Stimulated activated CD4-positive, alpha-beta T cell treated with anti-CD3 and anti-CD28 coated beads, TNF-alpha, amount 100 ng/mL, for 24 hours (primary cell): Measurements from ENCODE around the gene MUTYH.
"Not testable (repeated sequence)": the region's sequence is repeated elsewhere in the genome, so short reads cannot be mapped to it uniquely, and the experiment has no call there.

Source experiments
- DNase-seq, 3 experiments: peaks; one replicate each; pipeline ENCODE4 v3.0.0-alpha.2; 2020; ENCODE audit warnings: low read depth in 3 of 3

The MUTYH gene

DNA sequence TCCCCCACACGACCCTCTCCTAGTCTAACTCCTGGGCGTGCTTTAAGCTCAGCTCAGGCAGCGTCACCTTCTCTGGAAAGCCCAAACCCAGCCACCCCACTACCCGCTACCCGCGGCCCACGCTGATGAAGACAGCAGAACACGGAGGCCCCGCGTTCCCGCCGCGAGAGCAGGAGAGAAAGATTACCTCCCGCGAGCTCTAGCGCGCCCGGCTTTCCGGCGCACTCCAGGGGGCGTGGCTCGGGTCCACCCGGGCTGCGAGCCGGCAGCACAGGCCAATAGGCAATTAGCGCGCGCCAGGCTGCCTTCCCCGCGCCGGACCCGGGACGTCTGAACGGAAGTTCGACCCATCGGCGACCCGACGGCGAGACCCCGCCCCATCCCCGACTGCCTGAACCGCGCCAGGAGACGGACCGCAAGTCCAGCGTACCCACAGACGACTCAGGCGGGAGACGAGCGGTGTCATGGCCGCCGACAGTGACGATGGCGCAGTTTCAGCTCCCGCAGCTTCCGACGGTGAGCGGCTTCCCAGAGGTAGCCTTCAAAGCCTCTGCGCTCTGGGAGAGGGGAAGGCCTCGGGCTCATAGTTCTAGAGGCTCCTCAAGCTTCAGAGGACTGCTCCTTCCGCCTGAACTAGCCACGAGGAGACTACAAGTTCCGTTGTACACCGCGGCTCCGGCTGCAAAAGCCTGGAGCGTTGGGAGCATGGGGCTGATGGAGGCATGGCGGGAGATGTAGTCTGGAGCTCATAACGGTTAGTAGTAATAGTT is at the start of gene MUTYH, which contains the start of gene TOE1:
MUTYH (minus strand) TSS at position 652 of the 770 bp plus-strand sequence. CDS start 5,935 bp downstream, outside the sequence.
TOE1 (plus strand) TSS at position 382 of the 770 bp plus-strand sequence; CDS start at position 465, 83 bp downstream.
- peak; percentile 85 to 99 (median 92) for DNase-seq

DNA sequence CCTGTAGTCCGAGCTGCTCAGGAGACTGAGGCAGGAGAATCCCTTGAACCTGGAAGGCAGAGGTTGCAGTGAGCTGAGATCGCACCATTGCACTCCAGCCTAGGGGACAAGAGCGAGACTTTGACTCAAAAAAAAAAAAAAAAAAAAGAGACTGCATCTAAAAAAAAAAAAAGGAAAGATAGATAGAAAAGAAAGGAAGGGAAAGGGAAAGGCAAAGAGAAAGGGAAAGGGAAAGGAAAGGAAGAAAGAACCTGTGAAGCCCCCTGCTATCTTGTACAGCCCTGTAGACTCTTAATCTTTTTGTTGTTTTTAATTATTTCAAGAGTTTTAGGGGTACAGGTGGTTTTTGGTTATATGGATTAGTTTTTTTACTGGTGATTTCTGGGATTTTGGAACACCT is 46.0 kb upstream of the MUTYH start:
- no peak for DNase-seq

DNA sequence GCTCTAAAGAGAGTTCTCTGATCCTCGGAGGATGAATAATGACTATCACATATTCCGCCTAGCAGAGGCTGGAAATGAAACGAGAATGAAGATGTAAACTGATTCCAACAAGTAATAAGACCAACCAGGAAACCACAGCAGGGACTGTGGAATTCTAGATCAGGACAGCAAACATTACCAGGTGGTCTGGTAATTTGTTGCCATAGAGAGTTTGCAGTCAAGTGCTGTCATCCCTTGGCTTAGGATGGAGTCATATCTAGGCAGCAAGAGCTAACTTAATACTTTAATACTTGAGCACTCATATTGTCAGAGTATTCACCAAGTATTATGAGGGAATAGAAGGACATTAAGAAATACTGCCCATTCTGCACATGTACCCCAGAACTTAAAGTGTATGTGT is 45.1 kb upstream of the MUTYH start:
- DNase-seq = no peak

DNA sequence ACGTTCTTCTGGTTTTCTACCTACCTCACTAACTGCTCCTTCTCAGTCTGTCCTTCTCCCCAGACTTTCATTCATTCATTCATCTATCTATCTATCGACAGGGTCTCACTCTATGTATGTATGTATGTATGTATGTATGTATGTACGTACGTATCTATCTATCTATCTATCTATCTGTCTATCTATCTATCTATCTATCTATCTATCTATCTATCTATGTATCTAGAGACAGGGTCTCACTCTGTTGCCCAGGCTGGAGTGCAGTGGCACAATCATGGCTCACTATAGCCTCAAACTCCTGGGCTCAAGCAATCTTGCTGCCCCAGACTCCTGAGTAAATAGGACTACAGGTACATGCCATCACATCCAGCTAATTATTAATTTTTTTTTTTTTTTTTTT is 44.0 kb upstream of the MUTYH start:
- not testable (repeated sequence) for DNase-seq

DNA sequence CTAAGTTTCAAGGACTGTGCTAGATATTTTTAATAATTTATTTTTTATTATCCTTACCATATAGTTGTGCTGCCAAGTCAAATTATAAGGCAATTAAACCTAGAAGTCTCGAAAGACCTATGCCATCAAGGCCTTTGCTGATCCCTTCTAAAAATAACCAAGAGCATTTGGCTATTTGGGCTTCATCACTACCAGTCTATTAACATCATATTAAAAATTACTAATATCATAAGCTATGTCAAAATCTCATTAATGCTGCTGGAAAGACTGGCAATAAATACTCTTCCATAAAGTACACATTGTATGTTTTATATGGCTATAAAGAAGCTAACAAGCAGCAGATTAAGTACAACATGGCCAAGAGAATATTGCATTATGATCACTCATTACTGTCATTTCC is 43.0 kb upstream of the MUTYH start:
- no peak for DNase-seq

DNA sequence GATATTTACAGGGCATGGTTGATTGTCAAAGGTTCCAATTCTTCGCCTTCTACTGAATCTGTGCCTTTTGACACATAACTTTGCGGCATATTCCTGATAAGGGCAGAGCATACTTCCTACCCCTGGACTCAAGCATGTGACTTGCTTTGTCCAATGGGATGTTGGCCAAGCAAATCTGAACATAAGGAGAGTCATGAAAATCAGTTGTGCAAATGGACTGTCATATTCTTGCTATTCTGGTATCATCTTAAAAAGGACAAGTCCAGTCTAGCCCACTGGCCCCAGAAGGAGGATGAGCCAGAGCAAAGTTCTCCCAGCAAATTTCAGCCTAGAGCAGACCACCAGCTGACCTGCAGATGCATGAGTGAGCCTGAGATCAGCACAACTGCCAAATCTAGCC is 41.0 kb upstream of the MUTYH start:
- DNase-seq = no peak

DNA sequence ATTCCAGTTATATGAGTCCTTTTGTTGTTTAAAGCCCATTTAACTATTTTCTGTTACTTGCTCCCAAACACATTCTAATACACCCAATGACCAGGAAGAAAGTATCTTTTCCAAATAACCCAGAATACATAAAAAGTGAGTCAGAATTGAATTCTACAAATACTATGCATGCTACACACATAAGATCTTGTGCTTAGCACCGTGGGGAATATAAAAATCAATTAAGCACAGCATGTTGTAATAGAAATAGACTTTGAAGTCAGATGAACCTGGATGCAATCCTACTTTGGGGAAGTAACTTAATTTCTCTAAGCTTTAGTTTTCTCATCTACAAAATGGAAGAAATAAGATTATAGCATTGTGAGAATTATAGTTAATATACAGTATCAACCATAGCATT is 40.5 kb upstream of the MUTYH start:
- no peak for DNase-seq

GRCh38 chr1:45380125-45380524 is 39.9 kb upstream of the MUTYH start:
- DNase-seq = no peak

- DNase-seq = no peak
These were observed 39.3 kb upstream of the MUTYH start for GRCh38 chr1:45379524-45379923.

GRCh38 chr1:45378184-45378583 is 37.9 kb upstream of the MUTYH start:
- DNase-seq = no peak

- DNase-seq = no peak
These were observed 35.2 kb upstream of the MUTYH start for GRCh38 chr1:45375104-45376090.

DNA sequence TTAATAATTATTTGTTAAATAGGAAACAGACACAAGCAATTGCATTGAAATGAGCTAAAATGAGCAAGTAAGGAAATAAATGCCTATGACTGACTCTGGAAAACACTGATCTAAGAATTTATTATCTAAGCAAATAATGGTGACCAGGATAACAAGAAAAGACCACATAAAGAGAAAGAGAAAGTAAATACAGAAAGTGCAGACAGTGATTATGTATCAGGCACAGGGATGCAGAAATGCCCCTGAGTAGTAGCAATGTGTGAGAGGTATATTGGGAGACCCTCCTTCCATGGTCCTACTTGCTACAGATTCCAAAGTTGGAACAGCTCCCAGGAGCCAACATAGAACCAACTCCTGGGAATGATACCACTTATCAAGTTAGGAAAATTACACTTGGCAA is 33.3 kb upstream of the MUTYH start:
- DNase-seq = no peak

- no peak for DNase-seq
These were observed 30.3 kb upstream of the MUTYH start for GRCh38 chr1:45370575-45370974.

DNA sequence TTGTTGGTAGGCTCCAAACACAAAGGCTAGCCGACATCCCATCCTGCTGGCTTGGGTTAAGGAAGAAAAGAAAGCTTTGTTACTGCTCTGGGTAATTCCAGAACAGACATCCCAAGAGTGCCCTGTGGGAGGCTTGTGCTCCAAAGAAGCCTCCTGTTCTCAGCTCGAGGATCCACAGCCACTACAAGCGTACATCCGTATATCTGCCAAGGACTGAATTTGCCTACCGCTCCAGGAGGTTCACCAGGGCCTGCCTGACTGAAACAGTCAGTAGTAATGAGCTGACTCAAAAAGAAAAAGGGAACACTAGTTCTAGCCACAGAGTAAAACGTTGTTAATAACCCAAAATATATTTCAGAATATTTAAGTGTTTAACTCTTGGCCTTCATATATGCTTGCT is 24.8 kb upstream of the MUTYH start:
- DNase-seq = no peak

GRCh38 chr1:45364294-45364693 is 24.1 kb upstream of the MUTYH start:
- no peak for DNase-seq

GRCh38 chr1:45360981-45361380 is 20.7 kb upstream of the MUTYH start:
- DNase-seq = not testable (repeated sequence)

- DNase-seq = peak in 2 of 3 experiments; percentile 31 to 42
These were observed 19.8 kb upstream of the MUTYH start for GRCh38 chr1:45359882-45360513.

- no peak for DNase-seq
These were observed 15.9 kb upstream of the MUTYH start for GRCh38 chr1:45356186-45356585.

- no peak for DNase-seq
These were observed 15.4 kb upstream of the MUTYH start for GRCh38 chr1:45355683-45356082.

DNA sequence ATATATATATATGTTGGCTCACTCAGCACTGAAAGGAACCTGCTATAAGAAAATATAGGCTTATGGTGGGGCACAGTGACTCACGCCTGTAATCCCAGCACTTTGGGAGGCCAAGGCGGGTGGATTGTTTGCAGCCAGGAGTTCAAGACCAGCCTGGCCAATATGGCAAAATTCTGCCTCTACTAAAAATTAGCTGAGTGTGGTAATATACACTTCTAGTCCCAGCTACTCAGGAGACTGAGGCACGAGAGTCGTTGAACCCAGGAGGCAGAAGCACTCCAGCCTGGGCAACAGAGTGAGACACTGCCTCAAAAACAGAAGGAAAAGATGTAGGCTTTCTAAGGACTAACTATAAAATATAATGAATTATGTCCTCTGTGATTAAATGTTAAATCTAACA is 14.6 kb upstream of the MUTYH start:
- DNase-seq = no peak

GRCh38 chr1:45353685-45354084 is 13.4 kb upstream of the MUTYH start:
- DNase-seq = no peak

DNA sequence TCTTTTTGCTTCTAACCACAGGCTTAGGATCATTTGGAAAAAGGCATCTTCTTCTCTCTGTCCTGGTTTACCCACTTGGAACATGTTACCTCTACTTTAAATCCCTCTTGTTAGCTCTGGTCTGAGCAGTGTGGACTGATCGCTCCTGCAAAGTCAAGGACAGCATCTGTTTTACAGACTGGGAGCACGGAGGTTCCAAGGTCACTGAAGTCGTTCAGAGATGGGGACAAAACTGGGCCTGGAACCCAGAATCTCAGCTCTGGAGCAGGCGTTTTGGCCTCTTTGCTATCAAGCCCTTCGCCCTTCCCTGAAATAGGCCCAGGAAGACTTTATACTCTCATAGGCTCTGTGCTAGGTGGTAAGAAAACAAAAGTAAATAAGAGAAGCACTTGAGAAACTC is 11.3 kb upstream of the MUTYH start:
- no peak for DNase-seq
